ENCODE data around the gene ZNF235.

ZNF235 gene

DNA sequence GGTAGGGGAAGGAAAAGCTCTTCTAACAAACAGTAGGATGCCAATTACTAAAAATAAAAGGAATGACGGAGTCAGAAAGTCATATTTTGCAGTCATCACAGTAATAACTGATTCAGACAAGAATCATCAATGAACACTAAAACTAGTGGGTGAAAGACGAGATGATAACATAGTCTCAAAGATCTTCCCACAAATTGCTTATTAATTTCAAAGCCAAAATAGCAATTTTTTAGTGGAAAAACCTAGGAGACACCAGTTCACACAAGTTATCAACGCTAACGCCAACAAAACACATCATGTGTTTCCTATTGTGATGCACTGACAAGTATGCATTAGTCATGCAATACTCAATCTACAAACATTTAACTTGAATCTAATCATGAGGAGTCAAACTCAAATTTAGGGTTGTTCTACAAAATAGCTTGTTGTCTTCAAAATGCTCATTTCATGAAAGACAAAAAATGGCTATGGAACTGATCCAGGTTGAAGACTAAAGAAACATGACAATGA lies 26.6 kb downstream of the ZNF235 start:
- H3K27me3 ChIP-seq (ENCODE audit: low read depth, low read length): no peaks in the 10 kb centered on the region
- H2AFZ ChIP-seq (ENCODE audit: low read depth, low read length): no peak overlapping the region
- H4K20me1 ChIP-seq (ENCODE audit: insufficient read depth, low read length): no peaks in the 10 kb centered on the region
- TF ChIP-seq EZH2phosphoT487 (IDR thresholded peaks at IDR 0.05; ENCODE audit: low read depth): no peak
- TF ChIP-seq, protein P1, sequence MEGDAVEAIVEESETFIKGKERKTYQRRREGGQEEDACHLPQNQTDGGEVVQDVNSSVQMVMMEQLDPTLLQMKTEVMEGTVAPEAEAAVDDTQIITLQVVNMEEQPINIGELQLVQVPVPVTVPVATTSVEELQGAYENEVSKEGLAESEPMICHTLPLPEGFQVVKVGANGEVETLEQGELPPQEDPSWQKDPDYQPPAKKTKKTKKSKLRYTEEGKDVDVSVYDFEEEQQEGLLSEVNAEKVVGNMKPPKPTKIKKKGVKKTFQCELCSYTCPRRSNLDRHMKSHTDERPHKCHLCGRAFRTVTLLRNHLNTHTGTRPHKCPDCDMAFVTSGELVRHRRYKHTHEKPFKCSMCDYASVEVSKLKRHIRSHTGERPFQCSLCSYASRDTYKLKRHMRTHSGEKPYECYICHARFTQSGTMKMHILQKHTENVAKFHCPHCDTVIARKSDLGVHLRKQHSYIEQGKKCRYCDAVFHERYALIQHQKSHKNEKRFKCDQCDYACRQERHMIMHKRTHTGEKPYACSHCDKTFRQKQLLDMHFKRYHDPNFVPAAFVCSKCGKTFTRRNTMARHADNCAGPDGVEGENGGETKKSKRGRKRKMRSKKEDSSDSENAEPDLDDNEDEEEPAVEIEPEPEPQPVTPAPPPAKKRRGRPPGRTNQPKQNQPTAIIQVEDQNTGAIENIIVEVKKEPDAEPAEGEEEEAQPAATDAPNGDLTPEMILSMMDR (IDR thresholded peaks at IDR 0.05; ENCODE audit: low read depth, low read length): no peak
- no peaks in the 10 kb centered on the region for H3K36me3 ChIP-seq (replicated peaks; ENCODE audit: low read depth, low read length)
- no peak overlapping the region for H3K27ac ChIP-seq (ENCODE audit: low read length)
- no peak overlapping the region for H3K4me3 ChIP-seq (ENCODE audit: low read length)
- no peaks in the 10 kb centered on the region for H3K4me1 ChIP-seq (ENCODE audit: low read length)
- peaks cover 11% of the 10 kb centered on the region; the same call in 1 of the 2 replicates for H3K9me3 ChIP-seq (ENCODE audit: insufficient read depth, low read length)
- H3K4me2 ChIP-seq (ENCODE audit: low read length): no peak overlapping the region
- H3K79me2 ChIP-seq (ENCODE audit: low read length): no peaks in the 10 kb centered on the region
- H3K9ac ChIP-seq (ENCODE audit: low read length): no peak overlapping the region

DNA sequence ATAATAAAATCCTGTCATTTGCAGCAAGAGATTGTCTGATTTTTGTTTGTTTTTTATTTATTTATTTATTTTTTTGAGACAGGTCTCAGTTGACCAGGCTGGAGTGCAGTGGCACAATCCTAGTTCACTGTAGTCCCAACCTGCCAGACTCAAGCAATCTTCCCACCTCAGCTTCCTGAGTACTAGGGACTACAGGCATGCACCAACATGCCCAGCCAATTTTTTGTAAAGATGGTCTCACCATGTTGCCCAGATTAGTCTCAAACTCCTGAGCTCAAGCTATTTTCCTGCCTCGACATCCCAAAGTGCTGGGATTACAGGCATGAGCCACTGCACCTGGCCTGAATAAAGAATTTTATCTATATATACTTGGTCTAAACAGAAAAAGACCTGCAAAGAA lies 27.5 kb downstream of the ZNF235 start:
- no peaks in the 10 kb centered on the region for H3K27me3 ChIP-seq (ENCODE audit: low read depth, low read length)
- no peak overlapping the region for H2AFZ ChIP-seq (ENCODE audit: low read depth, low read length)
- no peaks in the 10 kb centered on the region for H3K36me3 ChIP-seq (replicated peaks; ENCODE audit: low read depth, low read length)
- H3K4me3 ChIP-seq (ENCODE audit: low read length): no peak overlapping the region
- H4K20me1 ChIP-seq (ENCODE audit: insufficient read depth, low read length): no peaks in the 10 kb centered on the region
- peaks cover 16% of the 10 kb centered on the region for H3K9me3 ChIP-seq (ENCODE audit: insufficient read depth, low read length)
- H3K27ac ChIP-seq (ENCODE audit: low read length): no peak overlapping the region
- H3K4me2 ChIP-seq (ENCODE audit: low read length): no peak overlapping the region
- no peaks in the 10 kb centered on the region for H3K4me1 ChIP-seq (ENCODE audit: low read length)
- TF ChIP-seq, protein P1 (IDR thresholded peaks at IDR 0.05; ENCODE audit: low read depth, low read length): no peak
- no peak for TF ChIP-seq EZH2phosphoT487 (IDR thresholded peaks at IDR 0.05; ENCODE audit: low read depth)
- H3K9ac ChIP-seq (ENCODE audit: low read length): no peak overlapping the region
- H3K79me2 ChIP-seq (ENCODE audit: low read length): no peaks in the 10 kb centered on the region

DNA sequence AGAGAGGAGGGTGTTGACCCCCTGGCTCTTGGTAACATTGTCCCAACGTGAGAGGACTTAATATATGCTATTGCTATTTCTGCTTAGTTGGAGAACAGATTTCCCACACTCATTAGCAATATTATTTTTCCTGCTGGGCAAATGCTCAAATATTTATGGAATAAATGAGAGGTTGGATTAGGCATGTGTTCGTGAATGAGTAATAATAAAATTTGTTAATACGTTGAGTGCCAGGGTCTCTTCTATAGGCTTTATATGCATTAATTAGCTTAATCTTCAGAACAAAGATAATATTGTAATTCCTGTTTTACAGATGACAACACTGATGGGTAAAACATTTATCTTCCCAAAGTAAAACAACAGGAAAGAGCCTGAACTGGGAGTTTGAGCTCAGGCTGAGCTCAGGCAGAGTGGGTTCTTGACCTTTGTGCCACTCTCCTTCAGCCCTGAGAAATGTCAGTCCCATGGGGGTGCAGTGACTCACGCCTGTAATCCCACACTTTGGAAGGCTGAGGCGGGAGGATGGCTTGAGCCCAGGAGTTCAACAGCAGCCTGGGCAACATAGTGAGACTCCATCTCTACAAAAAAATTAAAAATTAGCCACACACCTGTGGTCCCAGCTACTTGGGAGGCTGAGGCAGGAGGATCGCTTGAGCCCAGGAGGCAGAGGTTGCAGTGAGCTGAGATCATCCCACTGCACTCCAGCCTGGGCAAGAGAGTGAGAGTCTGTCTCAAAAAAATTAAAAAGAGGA lies 44.0 kb downstream of the ZNF235 start:
- Histone ChIP-seq H3K27ac (ENCODE audit: low read length) (no peak overlapping the region), H3K4me3 (ENCODE audit: low read length) (no peak overlapping the region), H3K4me2 (ENCODE audit: low read length) (no peak overlapping the region), H3K36me3 (replicated peaks; ENCODE audit: low read depth, low read length) (no peaks in the 10 kb centered on the region), H4K20me1 (ENCODE audit: insufficient read depth, low read length) (no peaks in the 10 kb centered on the region), H3K27me3 (ENCODE audit: low read depth, low read length) (no peaks in the 10 kb centered on the region), H3K9me3 (ENCODE audit: insufficient read depth, low read length) (peaks cover 8% of the 10 kb centered on the region; the same call in 1 of the 2 replicates), H3K79me2 (ENCODE audit: low read length) (no peaks in the 10 kb centered on the region), H3K9ac (ENCODE audit: low read length) (no peak overlapping the region), H2AFZ (ENCODE audit: low read depth, low read length) (no peak overlapping the region), H3K4me1 (ENCODE audit: low read length) (no peaks in the 10 kb centered on the region)
- TF ChIP-seq, protein P1 (IDR thresholded peaks at IDR 0.05; ENCODE audit: low read depth, low read length): no peak
- TF ChIP-seq EZH2phosphoT487 (IDR thresholded peaks at IDR 0.05; ENCODE audit: low read depth): no peak

DNA sequence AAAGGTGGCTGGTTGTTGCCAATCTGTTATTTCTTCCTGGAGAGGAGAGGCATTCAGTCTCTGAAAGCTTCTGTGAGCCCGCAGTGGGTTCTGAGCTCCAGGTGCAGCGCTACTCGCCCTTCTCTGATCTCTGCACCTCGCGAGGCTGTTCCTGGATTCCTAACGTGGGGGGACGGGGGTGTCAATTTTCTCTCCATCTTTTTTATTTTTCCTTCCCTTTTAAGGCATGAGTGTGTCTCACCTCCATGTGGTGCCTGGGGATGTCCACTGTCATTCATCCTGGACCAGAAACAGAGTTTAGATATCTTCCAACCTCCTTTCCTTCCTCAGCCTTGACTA lies 44.5 kb downstream of the ZNF235 start:
- no peak for TF ChIP-seq EZH2phosphoT487 (IDR thresholded peaks at IDR 0.05; ENCODE audit: low read depth)
- TF ChIP-seq, protein P1 (IDR thresholded peaks at IDR 0.05; ENCODE audit: low read depth, low read length): no peak
- H3K4me3 ChIP-seq (ENCODE audit: low read length): no peak overlapping the region
- H4K20me1 ChIP-seq (ENCODE audit: insufficient read depth, low read length): no peaks in the 10 kb centered on the region
- no peaks in the 10 kb centered on the region for H3K79me2 ChIP-seq (ENCODE audit: low read length)
- no peaks in the 10 kb centered on the region for H3K27me3 ChIP-seq (ENCODE audit: low read depth, low read length)
- no peaks in the 10 kb centered on the region for H3K4me1 ChIP-seq (ENCODE audit: low read length)
- H3K36me3 ChIP-seq (replicated peaks; ENCODE audit: low read depth, low read length): no peaks in the 10 kb centered on the region
- H3K27ac ChIP-seq (ENCODE audit: low read length): no peak overlapping the region
- H3K4me2 ChIP-seq (ENCODE audit: low read length): no peak overlapping the region
- no peak overlapping the region for H3K9ac ChIP-seq (ENCODE audit: low read length)
- H3K9me3 ChIP-seq (ENCODE audit: insufficient read depth, low read length): peaks cover 13% of the 10 kb centered on the region; the same call in 1 of the 2 replicates
- no peak overlapping the region for H2AFZ ChIP-seq (ENCODE audit: low read depth, low read length)

All from OCI-LY3 (cell line).